ENCODE results near the gene UGT1A9.
"Not testable (repeated sequence)": the region's sequence is repeated elsewhere in the genome, so short reads cannot be mapped to it uniquely, and the experiment has no call there.

- not testable (repeated sequence) for TF ChIP-seq CTCF, POLR2A (IDR thresholded peaks at IDR 0.05)
These were observed 29.1 kb downstream of the UGT1A9 start for GRCh38 chr2:233700842-233701241.
